ENCODE data around the gene LTBP4. TPM values are rescaled to one million over a fixed set of nuclear protein-coding genes. Genes with fewer than 3 reads are reported as not detected.
"Not testable (repeated sequence)": the region's sequence is repeated elsewhere in the genome, so short reads cannot be mapped to it uniquely, and the experiment has no call there.

The LTBP4 gene
- total and polyA plus RNA-seq, 7 experiments from 2014 or later, result 21.8 to 116 (median 106) TPM

DNA sequence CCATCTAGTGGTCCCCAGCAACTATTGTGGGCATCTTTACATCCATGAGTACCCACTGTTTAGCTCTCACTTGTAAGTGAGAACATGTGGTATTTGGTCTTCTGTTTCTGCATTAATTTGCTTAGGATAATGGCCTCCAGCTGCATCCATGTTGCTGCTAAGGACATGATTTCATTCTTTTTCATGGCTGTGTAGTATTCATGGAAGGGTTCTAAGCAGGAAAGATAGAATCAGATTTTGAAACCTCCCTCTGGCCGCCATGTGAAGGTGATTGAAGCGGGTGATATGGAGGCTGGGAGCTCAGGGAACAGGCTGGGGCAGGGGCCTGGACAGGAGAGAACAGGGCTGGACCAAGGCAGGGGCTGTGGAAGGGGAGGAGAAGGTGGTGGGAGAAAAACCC, 20.1 kb downstream of the LTBP4 start:
- H3K27ac ChIP-seq (ENCODE audit: low read depth, low read length), result no peak overlapping the region
- ChIA-PET CTCF (interaction anchor here (0.6 kb wide), 1 partner anchor 334 kb away, joined by 3 read pairs; no protein-coding TSS in a partner anchor), POLR2A (interaction anchor here (0.8 to 0.9 kb wide), 2 partner anchors 31 to 177 kb away, joined by 3 to 4 read pairs; partner anchors contain the start of gene SERTAD3)
- no peaks in the 10 kb centered on the region for H3K27me3 ChIP-seq (ENCODE audit: control insufficient read depth in 2 of 2, insufficient read depth in 2 of 2, low read length in 2 of 2)
- no peak for ATAC-seq
- no peaks in the 10 kb centered on the region for H3K9me3 Mint-ChIP-seq
- H3K36me3 Mint-ChIP-seq, result peaks cover 10 to 38% (median 15%) of the 10 kb centered on the region in 5 donors
- no peaks in the 10 kb centered on the region for H3K27me3 Mint-ChIP-seq
- H3K4me1 ChIP-seq (ENCODE audit: control insufficient read depth in 2 of 2, insufficient read depth in 2 of 2, low read length in 2 of 2), result no peaks in the 10 kb centered on the region
- H3K9me3 ChIP-seq (ENCODE audit: control insufficient read depth in 2 of 3, low read length in 3 of 3), result no peaks in the 10 kb centered on the region
- DNase-seq, result no peak
- intact Hi-C loops (cut with micrococcal nuclease), result no loop called here
- H3K4me1 Mint-ChIP-seq, result peaks cover 0 to 15% (median 4%) of the 10 kb centered on the region in 7 donors
- peaks cover 0 to 54% (median 11%) of the 10 kb centered on the region in 3 experiments for H3K36me3 ChIP-seq (ENCODE audit: control insufficient read depth in 2 of 3, insufficient read depth in 3 of 3, low read length in 3 of 3)
- no peak overlapping the region for H3K4me3 ChIP-seq (ENCODE audit: low read length)
- H3K27ac Mint-ChIP-seq, result peak overlapping the region in 1 of 9 donors; percentile 47
- no peak overlapping the region for H3K4me3 Mint-ChIP-seq

DNA sequence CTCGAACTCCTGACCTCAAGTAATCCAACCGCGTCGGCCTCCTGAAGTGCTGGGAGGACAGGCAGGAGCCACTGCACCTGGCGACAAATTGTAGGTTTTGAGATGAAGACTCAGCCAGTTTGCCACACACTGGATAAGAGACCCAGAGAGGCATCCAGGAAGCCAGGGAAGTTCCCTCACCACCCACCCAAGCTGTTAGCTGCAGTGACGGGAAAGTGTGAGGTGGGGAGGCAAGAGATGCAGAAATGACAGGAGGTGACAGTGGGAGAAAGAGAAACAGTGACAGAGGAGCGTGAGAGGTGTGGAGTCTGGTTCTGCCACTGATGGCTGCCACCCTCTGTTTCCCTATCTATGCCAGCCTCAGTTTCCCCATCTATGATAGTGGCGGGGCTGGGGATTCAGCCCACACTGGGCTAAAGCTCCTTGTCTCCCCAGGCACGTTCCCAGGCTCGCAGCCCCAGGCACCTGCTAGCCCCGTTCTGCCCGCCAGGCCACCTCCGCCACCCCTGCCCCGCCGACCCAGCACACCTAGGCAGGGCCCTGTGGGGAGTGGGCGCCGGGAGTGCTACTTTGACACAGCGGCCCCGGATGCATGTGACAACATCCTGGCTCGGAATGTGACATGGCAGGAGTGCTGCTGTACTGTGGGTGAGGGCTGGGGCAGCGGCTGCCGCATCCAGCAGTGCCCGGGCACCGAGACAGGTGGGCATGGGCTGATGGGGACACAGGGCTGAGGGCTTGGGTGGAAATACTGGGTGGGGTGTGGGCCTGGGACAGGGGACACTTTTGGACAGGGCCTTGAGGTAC, 21.0 kb downstream of the LTBP4 start:
- Histone ChIP-seq H3K4me3 (ENCODE audit: low read length) (no peak overlapping the region), H3K4me1 (ENCODE audit: control insufficient read depth in 2 of 2, insufficient read depth in 2 of 2, low read length in 2 of 2) (no peaks in the 10 kb centered on the region), H3K36me3 (ENCODE audit: control insufficient read depth in 2 of 3, insufficient read depth in 3 of 3, low read length in 3 of 3) (peaks cover 0 to 55% (median 11%) of the 10 kb centered on the region in 3 experiments), H3K27me3 (ENCODE audit: control insufficient read depth in 2 of 2, insufficient read depth in 2 of 2, low read length in 2 of 2) (no peaks in the 10 kb centered on the region), H3K27ac (ENCODE audit: low read depth, low read length) (no peak overlapping the region), H3K9me3 (ENCODE audit: control insufficient read depth in 2 of 3, low read length in 3 of 3) (no peaks in the 10 kb centered on the region)
- no peak for DNase-seq
- H3K4me1 Mint-ChIP-seq, result peaks cover 0 to 15% (median 4%) of the 10 kb centered on the region in 7 donors
- intact Hi-C loops (cut with micrococcal nuclease), result no loop called here
- peaks cover 10 to 39% (median 15%) of the 10 kb centered on the region in 5 donors for H3K36me3 Mint-ChIP-seq
- ChIA-PET POLR2A (no interaction called here), CTCF (no interaction called here)
- H3K9me3 Mint-ChIP-seq, result no peaks in the 10 kb centered on the region
- H3K27ac Mint-ChIP-seq, result peak overlapping the region in 1 of 9 donors; percentile 26
- H3K27me3 Mint-ChIP-seq, result no peaks in the 10 kb centered on the region
- no peak overlapping the region for H3K4me3 Mint-ChIP-seq
- no peak for ATAC-seq

GRCh38 chr19:40622773-40623075, 21.6 kb downstream of the LTBP4 start:
- Mint-ChIP-seq H3K4me1 (peaks cover 0 to 15% (median 4%) of the 10 kb centered on the region in 7 donors), H3K27me3 (no peaks in the 10 kb centered on the region), H3K9me3 (no peaks in the 10 kb centered on the region), H3K4me3 (no peak overlapping the region), H3K36me3 (peaks cover 10 to 39% (median 15%) of the 10 kb centered on the region in 5 donors), H3K27ac (peak overlapping the region in 2 of 9 donors; percentile 26 to 51)
- Histone ChIP-seq H3K9me3 (ENCODE audit: control insufficient read depth in 2 of 3, low read length in 3 of 3) (no peaks in the 10 kb centered on the region), H3K36me3 (ENCODE audit: control insufficient read depth in 2 of 3, insufficient read depth in 3 of 3, low read length in 3 of 3) (peaks cover 0 to 55% (median 11%) of the 10 kb centered on the region in 3 experiments), H3K4me3 (ENCODE audit: low read length) (no peak overlapping the region), H3K27me3 (ENCODE audit: control insufficient read depth in 2 of 2, insufficient read depth in 2 of 2, low read length in 2 of 2) (no peaks in the 10 kb centered on the region), H3K27ac (ENCODE audit: low read depth, low read length) (no peak overlapping the region), H3K4me1 (ENCODE audit: control insufficient read depth in 2 of 2, insufficient read depth in 2 of 2, low read length in 2 of 2) (no peaks in the 10 kb centered on the region)
- ChIA-PET POLR2A (no interaction called here), CTCF (interaction anchor here (1.2 kb wide), 1 partner anchor 12 kb away, joined by 3 read pairs; no protein-coding TSS in a partner anchor)
- DNase-seq (no peak), ATAC-seq (no peak)
- intact Hi-C loops (cut with micrococcal nuclease), result no loop called here

DNA sequence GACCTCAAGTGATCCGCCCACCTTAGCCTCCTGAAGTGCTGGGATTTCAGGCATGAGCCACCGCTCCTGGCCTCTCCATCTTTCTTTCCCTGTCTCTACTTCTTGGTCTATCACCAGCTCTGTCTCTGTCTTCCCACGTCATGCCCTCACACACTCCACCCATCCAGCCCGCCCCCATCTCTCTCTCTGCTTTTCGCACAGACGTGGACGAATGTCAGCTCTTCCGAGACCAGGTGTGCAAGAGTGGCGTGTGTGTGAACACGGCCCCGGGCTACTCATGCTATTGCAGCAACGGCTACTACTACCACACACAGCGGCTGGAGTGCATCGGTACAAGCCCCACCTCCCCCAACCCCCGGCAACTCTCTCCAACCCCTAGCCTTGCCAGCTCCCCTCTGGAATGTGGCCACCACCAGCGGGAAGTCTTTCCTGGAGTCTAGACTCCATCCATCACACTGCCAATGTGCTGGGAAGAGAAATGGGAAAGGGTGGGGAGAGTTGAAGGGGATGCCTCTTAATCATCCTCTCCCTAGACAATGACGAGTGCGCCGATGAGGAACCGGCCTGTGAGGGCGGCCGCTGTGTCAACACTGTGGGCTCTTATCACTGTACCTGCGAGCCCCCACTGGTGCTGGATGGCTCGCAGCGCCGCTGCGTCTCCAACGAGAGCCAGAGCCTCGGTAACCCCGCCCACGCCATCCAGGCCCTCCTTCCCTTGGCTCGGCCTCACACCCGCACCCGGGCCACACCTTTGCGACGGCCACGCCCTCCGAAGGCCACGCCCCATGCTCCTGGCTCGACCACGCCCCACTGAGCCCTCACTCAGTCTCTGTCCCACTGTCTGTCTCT, 22.5 kb downstream of the LTBP4 start:
- Mint-ChIP-seq H3K27me3 (no peaks in the 10 kb centered on the region), H3K9me3 (no peaks in the 10 kb centered on the region), H3K36me3 (peaks cover 10 to 38% (median 15%) of the 10 kb centered on the region in 5 donors), H3K4me3 (no peak overlapping the region), H3K4me1 (peaks cover 0 to 15% (median 3%) of the 10 kb centered on the region in 7 donors), H3K27ac (peak overlapping the region in 1 of 9 donors; percentile 62)
- no peak overlapping the region for H3K4me3 ChIP-seq (ENCODE audit: low read length)
- no peaks in the 10 kb centered on the region for H3K9me3 ChIP-seq (ENCODE audit: control insufficient read depth in 2 of 3, low read length in 3 of 3)
- no peaks in the 10 kb centered on the region for H3K4me1 ChIP-seq (ENCODE audit: control insufficient read depth in 2 of 2, insufficient read depth in 2 of 2, low read length in 2 of 2)
- ATAC-seq, result no peak
- no peak for DNase-seq
- intact Hi-C loops (cut with micrococcal nuclease), result no loop called here
- CTCF ChIA-PET, result interaction anchor here (1.2 kb wide), 1 partner anchor 11 kb away, joined by 3 read pairs; no protein-coding TSS in a partner anchor
- POLR2A ChIA-PET, result interaction anchor here (1.2 kb wide), 1 partner anchor 20 kb away, joined by 3 read pairs; no protein-coding TSS in a partner anchor
- H3K27me3 ChIP-seq (ENCODE audit: control insufficient read depth in 2 of 2, insufficient read depth in 2 of 2, low read length in 2 of 2), result no peaks in the 10 kb centered on the region
- peaks cover 0 to 55% (median 11%) of the 10 kb centered on the region in 3 experiments for H3K36me3 ChIP-seq (ENCODE audit: control insufficient read depth in 2 of 3, insufficient read depth in 3 of 3, low read length in 3 of 3)
- H3K27ac ChIP-seq (ENCODE audit: low read depth, low read length), result no peak overlapping the region

DNA sequence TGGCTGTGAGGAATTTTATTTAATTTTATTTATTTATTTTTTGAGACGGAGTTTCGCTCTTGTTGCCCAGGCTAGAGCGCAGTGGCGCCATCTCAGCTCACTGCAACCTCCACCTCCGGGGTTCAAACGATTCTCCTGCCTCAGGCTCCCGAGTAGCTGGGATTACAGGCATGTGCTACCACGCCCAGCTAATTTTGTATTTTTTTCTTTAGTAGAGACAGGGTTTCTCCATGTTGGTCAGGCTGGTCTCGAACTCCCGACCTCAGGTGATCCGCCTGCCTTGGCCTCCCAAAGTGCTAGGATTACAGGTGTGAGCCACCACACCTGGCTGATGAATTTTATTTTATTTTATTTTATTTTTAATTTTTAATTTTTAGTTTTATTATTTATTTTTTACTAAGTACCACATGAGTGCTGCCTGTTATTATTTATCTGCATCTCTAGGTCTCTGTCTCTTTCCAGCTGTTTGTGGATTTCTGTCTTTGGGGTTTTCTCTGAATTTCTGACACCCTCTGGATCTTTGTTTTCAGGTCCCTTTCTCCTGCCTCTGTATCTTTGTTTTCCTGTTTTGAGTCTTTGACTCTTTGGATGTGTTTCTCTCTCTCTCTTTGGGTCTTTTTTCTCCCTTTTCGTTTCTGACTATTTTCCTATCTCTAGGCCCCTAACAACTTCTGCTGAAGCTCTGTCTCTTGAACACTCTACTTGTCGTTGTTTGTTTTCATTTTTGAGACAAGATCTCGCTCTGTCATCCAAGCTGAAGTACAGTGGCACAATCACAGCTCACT, 23.4 kb downstream of the LTBP4 start:
- H3K9me3 Mint-ChIP-seq; H3K27me3 ChIP-seq (ENCODE audit: control insufficient read depth in 2 of 2, insufficient read depth in 2 of 2, low read length in 2 of 2); H3K4me3 Mint-ChIP-seq; H3K27ac ChIP-seq (ENCODE audit: low read depth, low read length); CTCF ChIA-PET; H3K9me3 ChIP-seq (ENCODE audit: control insufficient read depth in 2 of 3, low read length in 3 of 3); H3K27me3 Mint-ChIP-seq; ATAC-seq; H3K4me1 ChIP-seq (ENCODE audit: control insufficient read depth in 2 of 2, insufficient read depth in 2 of 2, low read length in 2 of 2); DNase-seq; H3K4me3 ChIP-seq (ENCODE audit: low read length); intact Hi-C loops (cut with micrococcal nuclease): not testable (repeated sequence)
- peaks cover 10 to 30% (median 11%) of the 10 kb centered on the region in 5 donors for H3K36me3 Mint-ChIP-seq
- peaks cover 0 to 47% (median 8%) of the 10 kb centered on the region in 3 experiments for H3K36me3 ChIP-seq (ENCODE audit: control insufficient read depth in 2 of 3, insufficient read depth in 3 of 3, low read length in 3 of 3)
- peak overlapping the region in 5 of 9 donors; percentile 2 to 85 (median 34) for H3K27ac Mint-ChIP-seq
- peaks cover under 1 to 15% (median 4%) of the 10 kb centered on the region in 7 donors for H3K4me1 Mint-ChIP-seq
- POLR2A ChIA-PET, result interaction anchor here (1.2 kb wide), 1 partner anchor 21 kb away, joined by 3 read pairs; no protein-coding TSS in a partner anchor
